Measurements from ENCODE around the gene SPPL2B. TPM values are rescaled to one million over a fixed set of nuclear protein-coding genes. Genes with fewer than 3 reads are reported as not detected.

The SPPL2B gene
- total RNA-seq, 6 experiments from 2014 or later: 11.8 to 39.8 (median 26.5) TPM

- Histone ChIP-seq H3K4me3 (no peak overlapping the region), H3K9me3 (no peaks in the 10 kb centered on the region), H3K27ac (no peak overlapping the region), H3K4me1 (no peaks in the 10 kb centered on the region), H3K27me3 (no peaks in the 10 kb centered on the region), H3K36me3 (no peaks in the 10 kb centered on the region)
- intact Hi-C loops (cut with DNase I): no loop called here
- 10% methylated on average over 12 of the region's 24 CpGs for WGBS (ENCODE audit: insufficient coverage, low coverage, low lambda C conversion rate, missing lambda C conversion rate)
- TF ChIP-seq CTCF (IDR thresholded peaks at IDR 0.05) (no peak), POLR2A (IDR thresholded peaks at IDR 0.05) (no peak)
- no peak for DNase-seq
- ATAC-seq: no peak
Measured at GRCh38 chr19:2361246-2362045, 33.0 kb downstream of the SPPL2B start.

DNA sequence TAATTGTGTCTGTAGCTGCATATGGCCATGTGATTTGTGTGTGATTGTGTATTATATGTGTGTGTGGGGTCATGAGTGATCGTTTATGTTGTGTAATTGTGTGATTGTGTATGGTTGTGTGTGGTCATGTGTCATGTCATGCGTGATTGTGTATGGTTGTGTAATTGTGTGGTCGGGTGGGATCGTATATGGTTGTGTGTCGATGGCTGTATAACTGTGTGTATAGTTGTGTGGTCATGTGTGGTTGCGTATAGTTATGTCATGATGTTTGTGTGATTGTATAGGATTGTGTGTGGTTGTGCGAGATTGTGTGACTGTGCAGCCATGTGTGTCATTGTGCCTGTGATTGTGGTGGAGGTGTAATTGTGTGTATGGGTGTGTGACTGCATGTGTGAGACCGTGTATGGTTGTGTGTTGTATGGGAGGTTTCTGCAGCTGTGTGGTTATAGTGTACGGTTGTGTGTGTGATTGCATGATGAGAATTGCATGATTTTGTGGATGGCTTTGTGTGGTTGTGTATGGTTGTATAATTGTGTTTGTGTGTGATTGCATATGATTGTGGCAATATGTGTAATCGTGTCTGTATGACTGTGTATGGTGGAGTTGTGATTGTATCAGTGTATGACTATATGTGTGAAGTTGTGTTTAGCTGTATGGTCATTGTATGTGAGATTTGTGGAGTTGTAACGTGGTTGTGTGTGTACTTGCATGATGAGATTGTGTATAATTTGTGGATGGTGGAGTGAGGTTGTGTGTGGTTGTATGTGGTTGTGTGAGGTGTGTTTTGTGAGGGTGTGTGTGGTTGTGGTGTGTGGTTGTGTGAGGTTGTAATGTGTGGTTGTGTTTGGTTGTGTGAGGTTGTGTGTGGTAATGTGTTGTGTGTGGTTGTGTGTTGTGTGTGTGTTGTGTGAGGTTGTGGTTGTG, 33.8 kb downstream of the SPPL2B start:
- no peaks in the 10 kb centered on the region for H3K4me1 ChIP-seq
- H3K9me3 ChIP-seq: no peaks in the 10 kb centered on the region
- intact Hi-C loops (cut with DNase I): no loop called here
- DNase-seq (no peak), ATAC-seq (no peak)
- WGBS (ENCODE audit: insufficient coverage, low coverage, low lambda C conversion rate, missing lambda C conversion rate): 79% methylated on average over 11 of the region's 11 CpGs
- no peak overlapping the region for H3K27ac ChIP-seq
- no peaks in the 10 kb centered on the region for H3K27me3 ChIP-seq
- H3K36me3 ChIP-seq: no peaks in the 10 kb centered on the region
- TF ChIP-seq POLR2A (IDR thresholded peaks at IDR 0.05): no peak
- no peak for TF ChIP-seq CTCF (IDR thresholded peaks at IDR 0.05)
- H3K4me3 ChIP-seq: no peak overlapping the region

- Histone ChIP-seq H3K36me3 (no peaks in the 10 kb centered on the region), H3K27ac (no peak overlapping the region), H3K4me3 (no peak overlapping the region), H3K9me3 (no peaks in the 10 kb centered on the region), H3K27me3 (no peaks in the 10 kb centered on the region), H3K4me1 (no peaks in the 10 kb centered on the region)
- TF ChIP-seq CTCF (IDR thresholded peaks at IDR 0.05) (no peak), POLR2A (IDR thresholded peaks at IDR 0.05) (no peak)
- 60% methylated on average over 6 of the region's 15 CpGs for WGBS (ENCODE audit: insufficient coverage, low coverage, low lambda C conversion rate, missing lambda C conversion rate)
- intact Hi-C loops (cut with DNase I): no loop called here
- no peak for ATAC-seq
- DNase-seq: no peak
Measured at GRCh38 chr19:2362970-2363300, 34.5 kb downstream of the SPPL2B start.

DNA sequence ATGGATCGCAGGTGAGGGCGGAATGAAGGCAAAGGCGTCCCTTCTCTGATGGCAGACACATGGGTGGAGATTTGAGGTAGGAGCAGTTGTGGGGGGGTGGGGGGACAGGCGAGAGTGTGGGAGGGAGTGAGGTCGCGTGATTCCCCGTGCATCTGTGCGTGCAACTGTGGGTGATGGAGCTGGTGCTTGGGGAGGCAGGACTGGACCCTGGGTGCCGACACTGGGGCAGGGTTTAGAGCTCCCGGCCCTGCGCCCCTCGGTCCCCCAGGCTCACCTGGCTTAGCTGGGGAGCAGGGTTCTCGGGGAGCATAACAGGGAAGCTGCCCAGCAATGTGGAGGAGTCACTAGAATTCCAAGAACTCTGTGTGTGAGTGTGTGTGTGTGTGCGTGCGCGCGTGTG, 34.9 kb downstream of the SPPL2B start:
- Histone ChIP-seq H3K9me3 (no peaks in the 10 kb centered on the region), H3K27ac (no peak overlapping the region), H3K4me1 (no peaks in the 10 kb centered on the region), H3K27me3 (no peaks in the 10 kb centered on the region), H3K4me3 (no peak overlapping the region), H3K36me3 (no peaks in the 10 kb centered on the region)
- no peak for TF ChIP-seq POLR2A (IDR thresholded peaks at IDR 0.05)
- TF ChIP-seq CTCF (IDR thresholded peaks at IDR 0.05): no peak
- intact Hi-C loops (cut with DNase I): no loop called here
- DNase-seq (no peak), ATAC-seq (no peak)
- WGBS (ENCODE audit: insufficient coverage, low coverage, low lambda C conversion rate, missing lambda C conversion rate): 96% methylated on average over 8 of the region's 17 CpGs

Data from right lobe of liver (tissue), 6 donors.